H9 (cell line): ENCODE results near the gene DCAF7. TPM values are rescaled to one million over a fixed set of nuclear protein-coding genes. Genes with fewer than 3 reads are reported as not detected.

Experiments
- DNase-seq: peaks from one replicate; pipeline ENCODE4 v3.0.0-alpha.2; 2017
- H2AFZ ChIP-seq: one replicate; pipeline ENCODE4 v1.6.1; 2013; ENCODE audit warnings: mild to moderate bottlenecking, low read length, control low read depth, moderate library complexity
- H2AK5ac ChIP-seq: 2 replicates; pipeline ENCODE4 v1.6.1; 2013; ENCODE audit warnings: low read length, control low read depth, mixed read lengths; ENCODE audit not compliant: insufficient read length
- H2BK120ac ChIP-seq: one replicate; pipeline ENCODE4 v1.6.1; 2013; ENCODE audit warnings: low read depth, mild to moderate bottlenecking, low read length, control low read depth, inconsistent platforms; ENCODE audit not compliant: poor library complexity, severe bottlenecking
- H2BK12ac ChIP-seq: 2 replicates; pipeline ENCODE4 v1.6.1; 2013; ENCODE audit warnings: low read length, control low read depth, mixed read lengths, low read depth; ENCODE audit not compliant: insufficient read length
- H2BK15ac ChIP-seq: 2 replicates; pipeline ENCODE4 v1.6.1; 2013; ENCODE audit warnings: low read depth, low read length, control low read depth
- H2BK20ac ChIP-seq: one replicate; pipeline ENCODE4 v1.6.1; 2013; ENCODE audit warnings: low read depth, mild to moderate bottlenecking, low read length, control low read depth, inconsistent platforms; ENCODE audit not compliant: poor library complexity, severe bottlenecking
- H2BK5ac ChIP-seq: 2 replicates; pipeline ENCODE4 v1.6.1; 2013; ENCODE audit warnings: low read length, control low read depth, mixed read lengths; ENCODE audit not compliant: insufficient read length
- H3K14ac ChIP-seq: 2 replicates; pipeline ENCODE4 v1.6.1; 2013; ENCODE audit warnings: low read length, control low read depth; ENCODE audit not compliant: insufficient read depth
- H3K18ac ChIP-seq: 2 replicates; pipeline ENCODE4 v1.6.1; 2013; ENCODE audit warnings: low read depth, mild to moderate bottlenecking, mixed read lengths, low read length, control low read depth; ENCODE audit not compliant: insufficient read length
- H3K23ac ChIP-seq: 2 replicates; pipeline ENCODE4 v1.6.1; 2013; ENCODE audit warnings: low read length, control low read depth, mixed read lengths, low read depth; ENCODE audit not compliant: insufficient read length
- H3K23me2 ChIP-seq: 2 replicates; pipeline ENCODE4 v1.6.1; 2013; ENCODE audit warnings: low read depth, mild to moderate bottlenecking, mixed read lengths, low read length, control low read depth; ENCODE audit not compliant: insufficient read length, poor library complexity, severe bottlenecking
- H3K27ac ChIP-seq: 2 replicates; pipeline ENCODE4 v1.5.1; 2013; ENCODE audit warnings: low read length, control low read depth, mixed read lengths, low read depth; ENCODE audit not compliant: insufficient read length
- H3K27me3 ChIP-seq: 2 replicates; pipeline ENCODE4 v1.6.1; 2013; ENCODE audit warnings: low read length, control low read depth, inconsistent platforms; ENCODE audit not compliant: insufficient read depth
- H3K4ac ChIP-seq: 2 replicates; pipeline ENCODE4 v1.6.1; 2013; ENCODE audit warnings: low read depth, mild to moderate bottlenecking, control low read depth, inconsistent platforms, low read length, moderate library complexity
- H3K4me1 ChIP-seq: 2 replicates; pipeline ENCODE4 v1.6.1; 2013; ENCODE audit warnings: low read length, control low read depth, inconsistent platforms; ENCODE audit not compliant: insufficient read depth
- H3K4me2 ChIP-seq: 2 replicates; pipeline ENCODE4 v1.6.1; 2013; ENCODE audit warnings: low read length, control low read depth, mixed read lengths; ENCODE audit not compliant: insufficient read length, insufficient read depth
- H3K56ac ChIP-seq: 2 replicates; pipeline ENCODE4 v1.6.1; 2013; ENCODE audit warnings: low read depth, mild to moderate bottlenecking, mixed read lengths, low read length, control low read depth; ENCODE audit not compliant: insufficient read length
- H3K79me1 ChIP-seq: 2 replicates; pipeline ENCODE4 v1.6.1; 2013; ENCODE audit warnings: low read depth, mild to moderate bottlenecking, moderate library complexity, low read length, control low read depth, inconsistent platforms; ENCODE audit not compliant: insufficient read depth, poor library complexity, severe bottlenecking
- H3K79me2 ChIP-seq: 2 replicates; pipeline ENCODE4 v1.6.1; 2013; ENCODE audit warnings: low read length, control low read depth, inconsistent platforms; ENCODE audit not compliant: insufficient read depth
- H3K9ac ChIP-seq: 2 replicates; pipeline ENCODE4 v1.6.1; 2013; ENCODE audit warnings: low read length, control low read depth, mixed read lengths; ENCODE audit not compliant: insufficient read length; ENCODE audit errors: extremely low read depth
- H3K9me3 ChIP-seq: one replicate; pipeline ENCODE4 v1.6.1; 2013; ENCODE audit warnings: low read depth, low read length, inconsistent platforms; ENCODE audit not compliant: control insufficient read depth
- H3T11ph ChIP-seq: one replicate; pipeline ENCODE4 v1.6.1; 2013; ENCODE audit warnings: mild to moderate bottlenecking, low read length, control low read depth, inconsistent platforms
- H4K20me1 ChIP-seq: one replicate; pipeline ENCODE4 v1.6.1; 2013; ENCODE audit not compliant: control insufficient read depth, insufficient read length, insufficient read depth
- H4K5ac ChIP-seq: 2 replicates; pipeline ENCODE4 v1.6.1; 2013; ENCODE audit warnings: low read depth, mild to moderate bottlenecking, mixed read lengths, low read length, control low read depth; ENCODE audit not compliant: insufficient read length
- H4K8ac ChIP-seq: replicated peaks from 2 replicates; pipeline ENCODE4 v1.6.1; 2013; ENCODE audit warnings: low read length, control low read depth, mixed read lengths, low read depth; ENCODE audit not compliant: insufficient read length
- H4K91ac ChIP-seq: 2 replicates; pipeline ENCODE4 v1.6.1; 2013; ENCODE audit warnings: low read depth, mild to moderate bottlenecking, moderate library complexity, mixed read lengths, low read length, control low read depth; ENCODE audit not compliant: insufficient read length
- H3K27ac Mint-ChIP-seq, 3 experiments: 2 replicates in 2 of 3; 3 replicates in 1 of 3; pipeline ENCODE4 v1.8.0; 2020 to 2021; ENCODE audit warnings: mixed read lengths in 3 of 3, mild to moderate bottlenecking in 1 of 3, moderate library complexity in 1 of 3
- H3K27me3 Mint-ChIP-seq: 2 replicates; pipeline ENCODE4 v1.8.0; 2021; ENCODE audit warnings: low read depth, mild to moderate bottlenecking, moderate library complexity, mixed read lengths
- H3K36me3 Mint-ChIP-seq, 3 experiments: 2 replicates in 2 of 3; 3 replicates in 1 of 3; pipeline ENCODE4 v1.8.0; 2020 to 2021; ENCODE audit warnings: low read depth in 3 of 3, mixed read lengths in 3 of 3; ENCODE audit not compliant: insufficient read depth in 1 of 3
- H3K4me1 Mint-ChIP-seq, 2 experiments: 2 replicates each; pipeline ENCODE4 v1.8.0; 2020; ENCODE audit warnings: mixed read lengths in 2 of 2
- H3K4me3 Mint-ChIP-seq, 2 experiments: 2 replicates in 1 of 2; 3 replicates in 1 of 2; pipeline ENCODE4 v1.8.0; 2020 to 2021; ENCODE audit warnings: mild to moderate bottlenecking in 2 of 2, mixed read lengths in 2 of 2, moderate library complexity in 1 of 2
- H3K9me3 Mint-ChIP-seq, 2 experiments: 2 replicates in 1 of 2; 3 replicates in 1 of 2; pipeline ENCODE4 v1.8.0; 2020; ENCODE audit warnings: mild to moderate bottlenecking in 2 of 2, mixed read lengths in 2 of 2, moderate library complexity in 1 of 2
- WGBS: extraction: QIAGEN DNeasy Blood & Tissue Kit; methylation state at CpG from one replicate; pipeline ENCODE4 v1.1.7; 2013; ENCODE audit warnings: missing lambda C conversion rate, low lambda C conversion rate, mixed read lengths; ENCODE audit not compliant: insufficient read length; ENCODE audit errors: extremely low coverage; 5-methylcytosine and 5-hydroxymethylcytosine counted together
- total RNA-seq: library from RNA; stranded (reverse); gene quantifications from 2 replicates; pipeline ENCODE4 v1.2.1, GENCODE V29; 2021
- TF ChIP-seq, protein P1 (sequence below): fragments of 200-600 bp; sonication (generic); conservative IDR thresholded peaks from 3 replicates; pipeline ENCODE4 v1.8.0; 2021; ENCODE audit warnings: antibody characterized with exemption, mild to moderate bottlenecking

DCAF7 gene
- total RNA-seq, 1 experiment from 2014 or later = 86.2 TPM

DNA sequence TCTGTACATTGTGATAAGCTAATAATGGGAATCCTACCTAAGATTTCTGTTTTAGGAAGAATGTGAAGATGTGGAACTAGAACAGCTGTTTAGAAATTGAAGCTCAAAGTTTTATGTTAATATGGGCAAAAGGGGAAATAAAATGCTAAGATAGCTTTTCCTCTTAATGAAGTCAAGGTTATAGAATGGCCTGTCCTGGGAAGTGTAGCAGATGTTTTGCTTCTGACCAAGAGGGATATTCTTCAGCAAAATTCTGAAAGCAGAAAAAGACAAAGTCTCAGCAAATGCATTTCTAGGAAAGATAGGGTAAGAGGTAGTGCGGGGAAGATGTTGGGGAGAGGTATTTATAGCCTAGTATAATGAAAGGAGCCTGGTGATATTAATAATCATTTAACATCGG is 85.0 kb downstream of the DCAF7 start:
- no peaks in the 10 kb centered on the region for H3K27me3 Mint-ChIP-seq
- peaks cover 42 to 48% of the 10 kb centered on the region in 2 experiments for H3K4me1 Mint-ChIP-seq

More for the DNA sequence above, 85.0 kb downstream of the DCAF7 start:
- Histone ChIP-seq H4K20me1 (no peaks in the 10 kb centered on the region), H3K4ac (no peak overlapping the region), H3K4me2 (no peak overlapping the region), H3K27ac (no peak overlapping the region), H3K14ac (no peak overlapping the region), H2BK15ac (no peak overlapping the region), H2BK120ac (no peak overlapping the region), H3K56ac (no peak overlapping the region), H3T11ph (no peak overlapping the region), H2BK5ac (no peak overlapping the region), H3K79me2 (no peaks in the 10 kb centered on the region), H2BK12ac (no peak overlapping the region), H2AK5ac (no peak overlapping the region), H3K18ac (no peak overlapping the region), H2BK20ac (no peak overlapping the region), H3K79me1 (no peaks in the 10 kb centered on the region), H3K27me3 (no peaks in the 10 kb centered on the region), H4K5ac (no peak overlapping the region), H3K4me1 (peaks cover 10% of the 10 kb centered on the region; the same call in 1 of the 2 replicates), H4K91ac (no peak overlapping the region), H3K23me2 (no peaks in the 10 kb centered on the region), H3K9ac (no peak overlapping the region), H4K8ac (no peak overlapping the region), H3K9me3 (no peaks in the 10 kb centered on the region), H3K23ac (no peak overlapping the region), H2AFZ (no peak overlapping the region)
- H3K4me3 Mint-ChIP-seq = no peak overlapping the region
- H3K27ac Mint-ChIP-seq = no peak overlapping the region
- DNase-seq = no peak
- H3K36me3 Mint-ChIP-seq = peaks cover 4 to 27% (median 17%) of the 10 kb centered on the region in 3 experiments; a peak in 6 of 7 replicates
- WGBS = no CpG with 5 or more reads among the region's 2 CpGs
- no peaks in the 10 kb centered on the region for H3K9me3 Mint-ChIP-seq
- TF ChIP-seq, protein P1, sequence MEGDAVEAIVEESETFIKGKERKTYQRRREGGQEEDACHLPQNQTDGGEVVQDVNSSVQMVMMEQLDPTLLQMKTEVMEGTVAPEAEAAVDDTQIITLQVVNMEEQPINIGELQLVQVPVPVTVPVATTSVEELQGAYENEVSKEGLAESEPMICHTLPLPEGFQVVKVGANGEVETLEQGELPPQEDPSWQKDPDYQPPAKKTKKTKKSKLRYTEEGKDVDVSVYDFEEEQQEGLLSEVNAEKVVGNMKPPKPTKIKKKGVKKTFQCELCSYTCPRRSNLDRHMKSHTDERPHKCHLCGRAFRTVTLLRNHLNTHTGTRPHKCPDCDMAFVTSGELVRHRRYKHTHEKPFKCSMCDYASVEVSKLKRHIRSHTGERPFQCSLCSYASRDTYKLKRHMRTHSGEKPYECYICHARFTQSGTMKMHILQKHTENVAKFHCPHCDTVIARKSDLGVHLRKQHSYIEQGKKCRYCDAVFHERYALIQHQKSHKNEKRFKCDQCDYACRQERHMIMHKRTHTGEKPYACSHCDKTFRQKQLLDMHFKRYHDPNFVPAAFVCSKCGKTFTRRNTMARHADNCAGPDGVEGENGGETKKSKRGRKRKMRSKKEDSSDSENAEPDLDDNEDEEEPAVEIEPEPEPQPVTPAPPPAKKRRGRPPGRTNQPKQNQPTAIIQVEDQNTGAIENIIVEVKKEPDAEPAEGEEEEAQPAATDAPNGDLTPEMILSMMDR = no peak
